Gastroesophageal sphincter (tissue), 3 donors: ENCODE results near the gene EID2B.

Source experiments
- CTCF ChIP-seq, 4 experiments: fragments of 200-600 bp in 2 of 4; fragments of 450-650 bp in 2 of 4; sonication (generic) in 1 of 4; IDR thresholded peaks; one replicate each; pipeline ENCODE4 v1.5.1; 2017 to 2019; ENCODE audit warnings: antibody characterized with exemption in 4 of 4, mild to moderate bottlenecking in 2 of 4, moderate library complexity in 2 of 4
- POLR2A ChIP-seq, 2 donors: fragments of 450-650 bp; IDR thresholded peaks; one replicate each; pipeline ENCODE4 v1.6.1; 2017; ENCODE audit warnings: antibody characterized with exemption in 2 of 2, mild to moderate bottlenecking in 2 of 2, moderate library complexity in 1 of 2
- POLR2AphosphoS5 ChIP-seq: sonication (generic); formaldehyde crosslinking; IDR thresholded peaks from one replicate; pipeline ENCODE4 v1.6.1; 2017; ENCODE audit warnings: antibody characterized with exemption

GRCh38 chr19:39550197-39550596 is 17.5 kb upstream of the EID2B start:
- TF ChIP-seq CTCF (IDR thresholded peaks at IDR 0.05) (no peak), POLR2AphosphoS5 (no peak), POLR2A (IDR thresholded peaks at IDR 0.05) (no peak)
